Stimulated activated CD4-positive, alpha-beta T cell treated with anti-CD3 and anti-CD28 coated beads, Interleukin-2, amount 100 ng/mL, for 48 hours (primary cell): ENCODE measurements around the gene AGTR1.
"Not testable (repeated sequence)": the region's sequence is repeated elsewhere in the genome, so short reads cannot be mapped to it uniquely, and the experiment has no call there.

Source experiments
- DNase-seq, 2 donors: peaks; one replicate each; pipeline ENCODE4 v3.0.0-alpha.2; 2020

The AGTR1 gene

DNA sequence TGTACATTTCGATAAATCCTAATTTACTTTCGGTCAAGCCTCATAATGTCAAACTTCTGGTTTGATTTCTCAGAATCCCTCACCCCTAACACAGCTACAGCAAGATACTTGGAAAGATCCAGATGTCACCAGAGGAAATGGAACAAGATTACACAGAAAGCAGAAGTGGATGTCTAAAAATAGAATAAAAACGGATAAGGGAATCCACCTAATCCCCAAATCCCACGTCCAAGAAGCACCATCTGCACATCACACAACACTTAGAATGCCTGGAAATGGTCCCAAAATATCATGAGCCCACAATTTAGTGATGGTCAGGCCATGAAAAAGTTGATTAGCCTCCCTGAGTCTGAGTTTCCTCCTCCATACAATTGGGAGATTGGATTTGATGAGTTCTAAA, 61.7 kb downstream of the AGTR1 start:
- no peak for DNase-seq

DNA sequence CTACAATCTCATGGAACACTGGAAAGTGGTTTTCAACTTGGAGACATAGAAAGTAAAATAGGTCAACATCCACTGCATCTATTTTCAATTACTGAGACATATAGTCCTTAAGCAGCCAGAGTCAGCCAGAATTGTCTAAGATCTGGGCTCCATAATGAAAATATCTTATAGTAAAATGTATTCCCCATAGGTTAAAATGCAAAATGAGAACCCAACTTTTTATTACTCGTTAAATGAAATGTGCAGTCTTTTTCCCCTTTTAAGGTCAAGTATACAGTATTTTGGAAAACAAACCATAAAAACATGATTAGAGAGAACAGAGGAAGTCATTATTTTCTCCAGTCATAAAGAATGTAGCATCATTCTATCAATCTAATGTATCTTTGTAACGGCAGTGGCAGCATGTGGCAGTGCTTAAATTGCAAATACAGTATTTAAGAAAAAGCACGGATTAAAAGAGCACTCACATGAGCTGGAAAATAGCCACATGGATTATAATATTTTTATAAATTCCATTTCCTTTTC, 65.5 kb downstream of the AGTR1 start:
- DNase-seq, result no peak

DNA sequence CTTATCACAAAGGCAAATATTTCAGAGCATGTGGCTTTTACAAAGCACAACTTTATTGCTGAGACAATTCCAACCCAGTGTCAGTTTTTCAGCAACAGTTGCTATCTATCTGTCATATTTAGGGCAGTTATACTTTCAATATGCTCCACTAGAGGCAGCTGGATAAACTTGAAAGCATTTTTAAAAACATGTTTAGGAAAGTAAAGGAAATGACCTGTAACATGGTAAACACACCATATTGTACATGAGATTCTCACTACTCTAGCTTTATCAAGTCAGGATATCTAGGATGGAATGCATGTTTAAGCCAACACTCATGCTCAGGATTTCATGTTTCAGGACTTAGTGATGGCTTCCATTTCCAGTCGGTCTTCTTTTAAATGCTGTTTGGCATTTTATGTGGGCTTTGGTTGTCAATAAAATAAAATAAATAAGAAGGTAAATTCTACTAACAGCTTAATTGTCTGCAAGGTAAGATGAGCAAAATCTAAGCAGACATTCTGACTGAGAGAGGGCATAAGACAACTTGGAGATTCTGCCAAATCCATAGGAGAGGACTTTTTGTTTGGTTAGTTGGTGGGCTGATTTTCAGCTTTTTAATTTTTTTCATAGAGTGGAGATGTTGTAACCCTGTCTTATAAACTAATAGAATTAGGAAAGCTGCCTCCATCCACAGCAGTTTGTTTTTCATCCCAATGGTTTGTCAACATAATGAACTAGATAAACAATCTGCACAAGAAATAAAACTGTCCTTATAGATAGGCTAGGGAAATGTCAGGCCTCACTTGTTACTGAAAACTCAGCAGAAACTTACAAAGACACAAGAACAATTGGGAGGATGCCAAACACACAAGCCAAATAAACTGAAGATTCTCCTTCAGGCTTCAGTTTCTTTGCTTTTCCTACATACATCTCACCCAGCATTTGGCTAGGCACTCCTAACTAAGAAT, 66.6 kb downstream of the AGTR1 start:
- DNase-seq, result no peak

DNA sequence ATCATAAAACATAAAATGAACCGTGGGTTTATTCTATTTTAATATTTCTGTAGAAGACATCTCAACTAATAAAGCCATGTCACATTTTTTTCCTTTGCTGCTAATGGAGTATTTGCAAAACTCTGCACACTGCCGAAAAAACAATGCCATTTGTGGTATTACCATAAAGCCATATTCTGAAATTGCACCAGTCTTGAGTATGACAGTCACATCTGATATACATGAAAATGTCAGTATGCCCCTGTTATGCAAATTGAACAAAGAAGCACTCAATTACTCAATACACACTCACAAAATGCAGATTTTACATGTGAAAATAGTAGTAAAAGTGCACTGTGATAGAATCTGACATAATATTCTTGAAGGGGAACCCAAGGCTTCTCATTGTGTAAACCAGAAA, 74.7 kb downstream of the AGTR1 start:
- no peak for DNase-seq

DNA sequence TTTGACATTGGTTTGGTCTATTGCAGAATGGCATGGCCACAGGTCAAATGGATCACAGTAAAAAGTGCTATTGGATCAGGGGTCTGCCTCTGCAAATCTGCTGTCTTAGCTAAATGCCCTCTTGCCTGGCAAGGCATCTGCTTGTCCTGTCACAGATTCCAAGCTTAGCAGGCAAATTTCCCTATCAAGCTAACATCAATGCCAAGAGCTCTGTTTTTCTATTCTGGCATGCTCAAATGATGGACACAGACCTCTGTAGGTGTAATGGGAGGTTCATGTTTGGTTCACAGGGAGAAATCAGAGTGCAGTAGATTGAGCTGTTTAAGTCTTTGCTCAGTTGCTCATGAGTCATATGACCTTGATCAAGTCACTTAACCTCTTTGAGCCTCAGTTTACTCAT, 75.1 kb downstream of the AGTR1 start:
- DNase-seq, result no peak

DNA sequence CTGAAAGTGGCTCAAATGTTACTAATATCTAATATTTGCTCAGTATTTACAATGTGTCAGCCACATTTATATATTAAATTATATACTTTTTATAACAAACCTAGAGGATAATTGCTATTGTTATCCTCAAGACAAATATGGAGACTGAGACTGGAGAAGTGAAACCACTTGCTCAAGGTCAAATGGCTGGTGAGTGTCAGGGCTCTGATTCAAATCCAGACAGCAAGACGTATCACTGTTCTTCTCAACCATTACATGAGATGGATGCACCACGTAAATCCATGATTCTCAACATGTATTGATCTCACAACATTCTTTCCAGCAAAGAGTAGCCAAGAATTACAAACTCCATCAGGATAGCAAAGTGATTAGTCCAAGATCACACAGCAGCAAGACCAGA, 76.1 kb downstream of the AGTR1 start:
- DNase-seq, result no peak

DNA sequence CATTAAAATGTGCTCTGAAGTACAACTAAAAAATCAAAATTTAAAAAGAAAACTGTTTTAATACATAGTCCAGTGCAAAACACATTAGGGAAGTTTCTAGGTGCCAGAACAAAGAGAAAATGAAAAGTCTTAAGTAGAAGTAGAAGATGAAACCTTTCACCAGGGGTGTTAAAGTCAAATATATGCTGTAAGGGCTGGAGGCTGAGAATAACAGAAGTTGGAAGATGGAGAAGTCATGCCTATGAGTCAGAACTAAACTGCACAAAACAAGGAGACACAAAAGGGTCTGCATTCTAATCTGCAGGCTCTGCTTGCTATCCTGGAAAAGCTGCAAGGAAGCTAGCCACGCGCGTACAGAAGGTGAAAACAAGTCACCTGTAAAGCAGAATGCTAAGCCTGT, 81.2 kb downstream of the AGTR1 start:
- DNase-seq, result no peak

DNA sequence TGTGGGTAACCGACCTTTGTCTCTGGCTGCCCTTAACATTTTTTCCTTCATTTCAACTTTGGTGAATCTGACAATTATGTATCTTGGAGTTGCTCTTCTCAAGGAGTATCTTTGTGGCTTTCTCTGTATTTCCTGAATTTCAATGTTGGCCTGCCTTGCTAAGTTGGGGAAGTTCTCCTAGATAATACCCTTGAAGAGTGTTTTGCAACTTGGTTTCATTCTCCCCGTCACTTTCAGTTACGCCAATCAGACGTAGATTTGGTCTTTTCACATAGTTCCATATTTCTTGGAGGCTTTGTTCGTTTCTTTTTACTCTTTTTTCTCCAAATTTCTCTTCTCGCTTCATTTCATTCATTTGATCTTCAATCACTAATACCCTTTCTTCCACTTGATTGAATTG, 87.3 kb downstream of the AGTR1 start:
- DNase-seq, result not testable (repeated sequence)

DNA sequence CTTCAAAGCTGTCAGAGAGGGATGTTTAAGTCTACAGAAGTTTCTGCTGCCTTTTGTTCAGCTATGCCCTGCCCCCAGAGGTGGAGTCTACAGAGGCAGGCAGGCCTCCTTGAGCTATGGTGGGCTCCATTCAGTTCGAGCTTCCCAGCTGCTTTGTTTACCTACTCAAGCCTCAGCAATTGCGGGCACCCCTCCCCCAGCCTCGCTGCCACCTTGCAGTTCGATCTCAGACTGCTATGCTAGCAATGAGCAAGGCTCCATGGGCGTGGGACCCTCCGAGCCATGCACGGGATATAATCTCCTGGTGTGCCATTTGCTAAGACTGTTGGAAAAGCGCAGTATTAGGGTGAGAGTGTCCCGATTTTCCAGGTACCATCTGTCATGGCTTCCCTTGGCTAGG, 88.5 kb downstream of the AGTR1 start:
- not testable (repeated sequence) for DNase-seq

DNA sequence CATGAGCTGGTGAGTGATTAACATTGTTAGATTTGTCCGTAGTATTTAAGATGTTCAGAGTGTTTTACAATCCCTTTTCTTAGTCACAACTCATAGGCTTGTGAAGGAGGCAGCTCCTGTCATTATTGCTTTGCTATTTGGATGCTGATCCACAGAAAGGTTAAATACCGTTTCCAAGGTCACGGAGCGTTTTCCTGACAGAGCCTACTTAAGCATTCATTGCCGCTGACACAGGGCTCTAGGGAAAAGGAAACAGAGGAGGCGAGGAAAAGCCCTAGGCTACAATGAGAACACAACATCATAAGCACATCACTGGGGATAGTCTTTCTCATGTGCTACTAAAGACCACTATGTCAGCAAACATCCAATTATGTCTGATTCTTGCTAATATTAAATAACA, 91.4 kb downstream of the AGTR1 start:
- DNase-seq, result no peak

DNA sequence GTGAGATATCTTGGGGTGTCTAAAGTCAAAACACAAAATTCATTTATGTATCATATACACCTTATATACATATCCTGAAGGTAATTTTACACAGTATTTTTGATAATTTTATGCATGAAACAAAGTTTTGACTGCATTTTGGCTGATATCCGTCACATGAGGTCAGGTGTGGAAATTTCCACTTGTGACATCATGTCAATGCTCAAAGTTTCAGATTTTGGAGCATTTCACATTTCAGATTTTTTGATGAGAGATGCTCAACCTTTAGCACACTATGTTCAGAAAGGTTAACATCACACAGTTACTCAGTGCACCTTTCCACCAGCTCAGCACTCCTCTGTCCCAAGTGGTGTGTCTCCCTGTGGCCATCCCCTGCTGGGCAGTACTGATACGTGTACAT, 92.2 kb downstream of the AGTR1 start:
- DNase-seq, result no peak

DNA sequence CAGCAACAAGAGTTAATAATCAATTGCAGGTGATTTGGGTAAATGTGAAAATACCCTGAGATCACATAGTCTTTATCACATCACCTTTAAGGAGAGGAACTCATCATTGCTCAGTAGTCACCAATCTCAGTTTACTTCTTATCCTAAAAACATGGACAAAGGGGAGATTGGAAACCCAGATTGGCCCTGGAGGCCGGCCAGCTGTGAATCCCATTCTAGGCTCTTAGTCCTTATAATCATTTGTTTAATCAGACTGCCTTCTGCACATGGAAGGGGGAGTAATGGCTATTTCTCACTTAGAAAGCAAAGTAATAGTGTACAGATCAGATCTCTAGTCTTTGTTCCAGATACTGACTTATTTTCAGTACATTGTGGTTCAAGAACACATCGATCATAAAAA, 92.7 kb downstream of the AGTR1 start:
- DNase-seq, result no peak

DNA sequence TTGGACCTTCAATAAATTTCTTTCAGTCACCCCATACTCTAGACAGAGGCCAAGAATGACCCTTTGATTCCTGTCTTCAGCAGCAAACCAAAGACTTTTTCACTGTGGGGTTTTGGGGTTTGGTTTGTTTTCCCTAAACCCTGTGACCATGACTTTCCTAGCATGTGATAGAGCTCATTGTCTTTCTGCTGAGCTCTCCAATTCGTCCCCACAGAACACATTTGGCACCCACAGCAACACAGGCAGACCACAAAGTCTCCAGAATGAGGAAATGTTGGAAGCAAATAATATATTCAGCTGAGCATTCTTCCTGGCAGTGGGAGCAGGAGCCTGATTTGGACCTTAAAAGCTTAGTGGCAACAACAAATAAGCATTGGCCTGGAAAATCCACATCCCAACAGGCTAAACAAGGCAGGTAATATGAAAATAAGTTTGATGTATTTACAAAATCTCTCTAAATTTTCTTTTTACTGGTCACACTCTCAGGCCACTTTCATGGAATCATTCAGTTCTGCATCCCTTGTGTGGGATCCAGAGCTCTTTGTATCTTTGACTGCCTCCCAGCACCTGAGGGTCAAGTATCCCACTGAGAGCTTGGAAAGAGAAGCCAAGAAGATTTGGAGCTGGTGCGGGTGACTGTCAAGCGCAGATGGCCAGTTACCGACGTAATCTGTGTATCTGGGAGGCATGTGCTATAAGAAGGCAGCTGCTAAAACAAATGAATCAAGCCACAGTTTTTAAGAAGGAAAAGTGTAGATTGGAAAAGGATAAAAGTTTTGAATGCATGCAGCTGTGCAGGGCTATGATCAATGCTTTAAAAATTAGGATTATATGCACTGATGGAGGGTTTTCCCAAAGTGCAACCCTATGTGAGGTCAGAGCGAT, 93.4 kb downstream of the AGTR1 start:
- DNase-seq, result no peak

DNA sequence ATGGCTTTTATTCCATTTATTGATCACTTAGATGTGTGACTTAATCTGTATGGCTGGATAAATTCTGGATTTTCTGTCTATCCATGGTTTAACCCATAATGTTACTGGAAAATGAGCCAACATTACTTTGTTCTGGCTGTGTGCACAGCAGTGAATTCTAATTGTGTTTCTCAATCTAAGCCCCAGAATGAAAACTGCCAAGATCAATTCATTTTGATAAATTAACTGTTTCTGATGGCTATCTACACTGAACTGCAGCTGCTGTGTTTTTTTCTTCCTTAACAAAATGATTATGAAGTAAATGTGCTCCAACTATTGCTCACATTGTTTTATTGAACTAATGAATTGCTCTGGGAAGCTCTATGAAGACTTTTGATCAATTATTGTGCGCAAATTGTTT, 94.2 kb downstream of the AGTR1 start:
- DNase-seq, result no peak

DNA sequence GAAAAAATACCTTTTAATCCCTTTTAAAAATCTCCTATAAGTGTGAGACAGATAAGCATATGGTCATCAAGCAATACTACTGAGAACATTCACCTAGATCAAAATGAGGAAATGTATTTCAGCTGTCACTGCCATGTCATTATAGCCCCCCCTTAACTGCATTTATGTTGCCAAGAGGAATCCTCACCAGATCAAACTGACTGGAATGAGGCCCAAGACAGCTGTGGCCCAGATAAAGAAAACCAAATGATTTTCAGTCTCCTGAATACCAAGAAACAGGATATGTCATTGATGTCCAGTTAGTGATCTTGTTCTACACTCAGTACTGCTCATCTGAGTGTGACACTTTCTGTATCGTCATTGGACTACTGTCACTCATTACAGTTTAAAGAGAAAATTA, 94.8 kb downstream of the AGTR1 start:
- DNase-seq, result no peak
